Omental fat pad (tissue), 4 donors: ENCODE results near the gene RASA4. TPM values are rescaled to one million over a fixed set of nuclear protein-coding genes. Genes with fewer than 3 reads are reported as not detected.
"Not testable (repeated sequence)": the region's sequence is repeated elsewhere in the genome, so short reads cannot be mapped to it uniquely, and the experiment has no call there.

Source experiments
- ATAC-seq: fragments of 150-250 bp; one replicate; pipeline ENCODE4 v1.9.1; 2016; ENCODE audit warnings: mild to moderate bottlenecking, moderate library complexity; ENCODE audit not compliant: low FRiP score
- DNase-seq: peaks from one replicate; pipeline ENCODE4 v3.0.0-alpha.2; 2019; ENCODE audit warnings: low spot score
- total RNA-seq, 4 donors: library from RNA; depleted of rRNA; stranded (reverse); fragments of >200 nt; gene quantifications; one replicate each; pipeline ENCODE4 v1.1.0, GENCODE V29; 2016

RASA4 gene
- 10 to 100 TPM; 13.9 to 56.0 (median 25.5) TPM for total RNA-seq

GRCh38 chr7:102616507-102617125 lies at the start of gene RASA4:
TSS of gene RASA4 (minus strand) at chr7:102616756. CDS start at chr7:102616689, 67 bp downstream.
- not testable (repeated sequence) for DNase-seq
- ATAC-seq: peak; percentile 90

- not testable (repeated sequence) for ATAC-seq, DNase-seq
These were observed 48.2 kb upstream of the RASA4 start for GRCh38 chr7:102664765-102665164.

- DNase-seq, ATAC-seq: not testable (repeated sequence)
These were observed 33.4 kb upstream of the RASA4 start, which contains the start of gene SPDYE2B for GRCh38 chr7:102649924-102650323. TSS of gene SPDYE2B (plus strand) at chr7:102650319. CDS start at chr7:102652349, 2,030 bp downstream.

GRCh38 chr7:102647813-102648212 lies 31.3 kb upstream of the RASA4 start:
- not testable (repeated sequence) for DNase-seq
- ATAC-seq: peak; percentile 17

GRCh38 chr7:102643404-102643803 lies 26.8 kb upstream of the RASA4 start:
- ATAC-seq: not testable (repeated sequence)

GRCh38 chr7:102642691-102643090 lies 26.1 kb upstream of the RASA4 start, which contains the start of gene UPK3BL1:
TSS of gene UPK3BL1 (minus strand) at chr7:102642791. CDS start at chr7:102642741, 50 bp downstream.
- not testable (repeated sequence) for ATAC-seq, DNase-seq

More at GRCh38 chr7:102643404-102643803, 26.8 kb upstream of the RASA4 start:
- DNase-seq: not testable (repeated sequence)

- not testable (repeated sequence) for DNase-seq, ATAC-seq
These were observed 22.3 kb upstream of the RASA4 start for GRCh38 chr7:102638848-102639247.

- not testable (repeated sequence) for ATAC-seq, DNase-seq
These were observed 20.4 kb upstream of the RASA4 start for GRCh38 chr7:102636956-102637355.

GRCh38 chr7:102635354-102635753 lies 18.8 kb upstream of the RASA4 start:
- not testable (repeated sequence) for ATAC-seq, DNase-seq

GRCh38 chr7:102634299-102634698 lies 17.7 kb upstream of the RASA4 start:
- not testable (repeated sequence) for DNase-seq, ATAC-seq

GRCh38 chr7:102630622-102631021 lies 14.1 kb upstream of the RASA4 start:
- not testable (repeated sequence) for DNase-seq, ATAC-seq

- not testable (repeated sequence) for DNase-seq
- peak; percentile 3 for ATAC-seq
These were observed 10.8 kb upstream of the RASA4 start for GRCh38 chr7:102627271-102627904.

- not testable (repeated sequence) for ATAC-seq, DNase-seq
These were observed 1.6 kb upstream of the RASA4 start for GRCh38 chr7:102618122-102618521.

- not testable (repeated sequence) for ATAC-seq
These were observed 626 bp downstream of the RASA4 start for GRCh38 chr7:102615930-102616329.

GRCh38 chr7:102614873-102615272 lies 1.7 kb downstream of the RASA4 start:
- not testable (repeated sequence) for DNase-seq, ATAC-seq

More at GRCh38 chr7:102615930-102616329, 626 bp downstream of the RASA4 start:
- not testable (repeated sequence) for DNase-seq

- DNase-seq, ATAC-seq: not testable (repeated sequence)
These were observed 2.2 kb downstream of the RASA4 start for GRCh38 chr7:102614346-102614697.

GRCh38 chr7:102613575-102614345 lies 2.8 kb downstream of the RASA4 start:
- ATAC-seq, DNase-seq: not testable (repeated sequence)

GRCh38 chr7:102611675-102612325 lies 4.8 kb downstream of the RASA4 start:
- DNase-seq, ATAC-seq: not testable (repeated sequence)
